H9 (cell line): ENCODE measurements around the gene SHMT1. TPM values are rescaled to one million over a fixed set of nuclear protein-coding genes. Genes with fewer than 3 reads are reported as not detected.
A peak's percentile ranks its signal among the peaks of the same experiment; 100 is the strongest.

Experiments
- DNase-seq: peaks from one replicate; pipeline ENCODE4 v3.0.0-alpha.2; 2017
- H2AFZ ChIP-seq: one replicate; pipeline ENCODE4 v1.6.1; 2013; ENCODE audit warnings: mild to moderate bottlenecking, low read length, control low read depth, moderate library complexity
- H2AK5ac ChIP-seq: 2 replicates; pipeline ENCODE4 v1.6.1; 2013; ENCODE audit warnings: low read length, control low read depth, mixed read lengths; ENCODE audit not compliant: insufficient read length
- H2BK120ac ChIP-seq: one replicate; pipeline ENCODE4 v1.6.1; 2013; ENCODE audit warnings: low read depth, mild to moderate bottlenecking, low read length, control low read depth, inconsistent platforms; ENCODE audit not compliant: poor library complexity, severe bottlenecking
- H2BK12ac ChIP-seq: 2 replicates; pipeline ENCODE4 v1.6.1; 2013; ENCODE audit warnings: low read length, control low read depth, mixed read lengths, low read depth; ENCODE audit not compliant: insufficient read length
- H2BK15ac ChIP-seq: 2 replicates; pipeline ENCODE4 v1.6.1; 2013; ENCODE audit warnings: low read depth, low read length, control low read depth
- H2BK20ac ChIP-seq: one replicate; pipeline ENCODE4 v1.6.1; 2013; ENCODE audit warnings: low read depth, mild to moderate bottlenecking, low read length, control low read depth, inconsistent platforms; ENCODE audit not compliant: poor library complexity, severe bottlenecking
- H2BK5ac ChIP-seq: 2 replicates; pipeline ENCODE4 v1.6.1; 2013; ENCODE audit warnings: low read length, control low read depth, mixed read lengths; ENCODE audit not compliant: insufficient read length
- H3K14ac ChIP-seq: 2 replicates; pipeline ENCODE4 v1.6.1; 2013; ENCODE audit warnings: low read length, control low read depth; ENCODE audit not compliant: insufficient read depth
- H3K18ac ChIP-seq: 2 replicates; pipeline ENCODE4 v1.6.1; 2013; ENCODE audit warnings: low read depth, mild to moderate bottlenecking, mixed read lengths, low read length, control low read depth; ENCODE audit not compliant: insufficient read length
- H3K23ac ChIP-seq: 2 replicates; pipeline ENCODE4 v1.6.1; 2013; ENCODE audit warnings: low read length, control low read depth, mixed read lengths, low read depth; ENCODE audit not compliant: insufficient read length
- H3K23me2 ChIP-seq: 2 replicates; pipeline ENCODE4 v1.6.1; 2013; ENCODE audit warnings: low read depth, mild to moderate bottlenecking, mixed read lengths, low read length, control low read depth; ENCODE audit not compliant: insufficient read length, poor library complexity, severe bottlenecking
- H3K27ac ChIP-seq: 2 replicates; pipeline ENCODE4 v1.5.1; 2013; ENCODE audit warnings: low read length, control low read depth, mixed read lengths, low read depth; ENCODE audit not compliant: insufficient read length
- H3K27me3 ChIP-seq: 2 replicates; pipeline ENCODE4 v1.6.1; 2013; ENCODE audit warnings: low read length, control low read depth, inconsistent platforms; ENCODE audit not compliant: insufficient read depth
- H3K4ac ChIP-seq: 2 replicates; pipeline ENCODE4 v1.6.1; 2013; ENCODE audit warnings: low read depth, mild to moderate bottlenecking, control low read depth, inconsistent platforms, low read length, moderate library complexity
- H3K4me1 ChIP-seq: 2 replicates; pipeline ENCODE4 v1.6.1; 2013; ENCODE audit warnings: low read length, control low read depth, inconsistent platforms; ENCODE audit not compliant: insufficient read depth
- H3K4me2 ChIP-seq: 2 replicates; pipeline ENCODE4 v1.6.1; 2013; ENCODE audit warnings: low read length, control low read depth, mixed read lengths; ENCODE audit not compliant: insufficient read length, insufficient read depth
- H3K56ac ChIP-seq: 2 replicates; pipeline ENCODE4 v1.6.1; 2013; ENCODE audit warnings: low read depth, mild to moderate bottlenecking, mixed read lengths, low read length, control low read depth; ENCODE audit not compliant: insufficient read length
- H3K79me1 ChIP-seq: 2 replicates; pipeline ENCODE4 v1.6.1; 2013; ENCODE audit warnings: low read depth, mild to moderate bottlenecking, moderate library complexity, low read length, control low read depth, inconsistent platforms; ENCODE audit not compliant: insufficient read depth, poor library complexity, severe bottlenecking
- H3K79me2 ChIP-seq: 2 replicates; pipeline ENCODE4 v1.6.1; 2013; ENCODE audit warnings: low read length, control low read depth, inconsistent platforms; ENCODE audit not compliant: insufficient read depth
- H3K9ac ChIP-seq: 2 replicates; pipeline ENCODE4 v1.6.1; 2013; ENCODE audit warnings: low read length, control low read depth, mixed read lengths; ENCODE audit not compliant: insufficient read length; ENCODE audit errors: extremely low read depth
- H3K9me3 ChIP-seq: one replicate; pipeline ENCODE4 v1.6.1; 2013; ENCODE audit warnings: low read depth, low read length, inconsistent platforms; ENCODE audit not compliant: control insufficient read depth
- H3T11ph ChIP-seq: one replicate; pipeline ENCODE4 v1.6.1; 2013; ENCODE audit warnings: mild to moderate bottlenecking, low read length, control low read depth, inconsistent platforms
- H4K20me1 ChIP-seq: one replicate; pipeline ENCODE4 v1.6.1; 2013; ENCODE audit not compliant: control insufficient read depth, insufficient read length, insufficient read depth
- H4K5ac ChIP-seq: 2 replicates; pipeline ENCODE4 v1.6.1; 2013; ENCODE audit warnings: low read depth, mild to moderate bottlenecking, mixed read lengths, low read length, control low read depth; ENCODE audit not compliant: insufficient read length
- H4K8ac ChIP-seq: replicated peaks from 2 replicates; pipeline ENCODE4 v1.6.1; 2013; ENCODE audit warnings: low read length, control low read depth, mixed read lengths, low read depth; ENCODE audit not compliant: insufficient read length
- H4K91ac ChIP-seq: 2 replicates; pipeline ENCODE4 v1.6.1; 2013; ENCODE audit warnings: low read depth, mild to moderate bottlenecking, moderate library complexity, mixed read lengths, low read length, control low read depth; ENCODE audit not compliant: insufficient read length
- H3K27ac Mint-ChIP-seq, 3 experiments: 2 replicates in 2 of 3; 3 replicates in 1 of 3; pipeline ENCODE4 v1.8.0; 2020 to 2021; ENCODE audit warnings: mixed read lengths in 3 of 3, mild to moderate bottlenecking in 1 of 3, moderate library complexity in 1 of 3
- H3K27me3 Mint-ChIP-seq: 2 replicates; pipeline ENCODE4 v1.8.0; 2021; ENCODE audit warnings: low read depth, mild to moderate bottlenecking, moderate library complexity, mixed read lengths
- H3K36me3 Mint-ChIP-seq, 3 experiments: 2 replicates in 2 of 3; 3 replicates in 1 of 3; pipeline ENCODE4 v1.8.0; 2020 to 2021; ENCODE audit warnings: low read depth in 3 of 3, mixed read lengths in 3 of 3; ENCODE audit not compliant: insufficient read depth in 1 of 3
- H3K4me1 Mint-ChIP-seq, 2 experiments: 2 replicates each; pipeline ENCODE4 v1.8.0; 2020; ENCODE audit warnings: mixed read lengths in 2 of 2
- H3K4me3 Mint-ChIP-seq, 2 experiments: 2 replicates in 1 of 2; 3 replicates in 1 of 2; pipeline ENCODE4 v1.8.0; 2020 to 2021; ENCODE audit warnings: mild to moderate bottlenecking in 2 of 2, mixed read lengths in 2 of 2, moderate library complexity in 1 of 2
- H3K9me3 Mint-ChIP-seq, 2 experiments: 2 replicates in 1 of 2; 3 replicates in 1 of 2; pipeline ENCODE4 v1.8.0; 2020; ENCODE audit warnings: mild to moderate bottlenecking in 2 of 2, mixed read lengths in 2 of 2, moderate library complexity in 1 of 2
- WGBS: extraction: QIAGEN DNeasy Blood & Tissue Kit; methylation state at CpG from one replicate; pipeline ENCODE4 v1.1.7; 2013; ENCODE audit warnings: missing lambda C conversion rate, low lambda C conversion rate, mixed read lengths; ENCODE audit not compliant: insufficient read length; ENCODE audit errors: extremely low coverage; 5-methylcytosine and 5-hydroxymethylcytosine counted together
- total RNA-seq: library from RNA; stranded (reverse); gene quantifications from 2 replicates; pipeline ENCODE4 v1.2.1, GENCODE V29; 2021
- TF ChIP-seq, protein P1 (sequence below): fragments of 200-600 bp; sonication (generic); conservative IDR thresholded peaks from 3 replicates; pipeline ENCODE4 v1.8.0; 2021; ENCODE audit warnings: antibody characterized with exemption, mild to moderate bottlenecking

SHMT1 gene
- total RNA-seq, 1 experiment from 2014 or later, result 42.8 TPM

DNA sequence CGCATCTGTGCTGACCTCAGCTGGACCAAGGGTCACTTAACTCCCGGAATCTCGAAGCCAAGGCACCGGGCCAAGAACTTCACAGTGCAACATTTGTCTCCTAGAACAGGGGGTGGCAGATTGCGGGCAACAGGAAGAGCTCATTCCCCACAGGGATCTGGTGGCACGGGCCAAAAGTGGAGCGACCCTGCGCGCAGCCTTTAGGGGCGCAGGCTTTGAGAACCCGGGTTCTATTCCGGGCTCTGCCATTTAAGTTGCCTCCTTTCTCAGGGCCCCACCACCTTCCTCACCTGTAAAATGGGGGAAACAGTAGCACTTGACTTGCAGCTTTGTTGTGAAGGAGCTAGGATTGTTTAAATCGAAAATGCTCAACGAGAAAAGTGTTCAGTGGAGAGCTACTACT, 651 bp downstream of the SHMT1 start:
- H2BK120ac ChIP-seq, result no peak overlapping the region
- H3K23me2 ChIP-seq, result peaks cover 3% of the 10 kb centered on the region
- TF ChIP-seq, protein P1, sequence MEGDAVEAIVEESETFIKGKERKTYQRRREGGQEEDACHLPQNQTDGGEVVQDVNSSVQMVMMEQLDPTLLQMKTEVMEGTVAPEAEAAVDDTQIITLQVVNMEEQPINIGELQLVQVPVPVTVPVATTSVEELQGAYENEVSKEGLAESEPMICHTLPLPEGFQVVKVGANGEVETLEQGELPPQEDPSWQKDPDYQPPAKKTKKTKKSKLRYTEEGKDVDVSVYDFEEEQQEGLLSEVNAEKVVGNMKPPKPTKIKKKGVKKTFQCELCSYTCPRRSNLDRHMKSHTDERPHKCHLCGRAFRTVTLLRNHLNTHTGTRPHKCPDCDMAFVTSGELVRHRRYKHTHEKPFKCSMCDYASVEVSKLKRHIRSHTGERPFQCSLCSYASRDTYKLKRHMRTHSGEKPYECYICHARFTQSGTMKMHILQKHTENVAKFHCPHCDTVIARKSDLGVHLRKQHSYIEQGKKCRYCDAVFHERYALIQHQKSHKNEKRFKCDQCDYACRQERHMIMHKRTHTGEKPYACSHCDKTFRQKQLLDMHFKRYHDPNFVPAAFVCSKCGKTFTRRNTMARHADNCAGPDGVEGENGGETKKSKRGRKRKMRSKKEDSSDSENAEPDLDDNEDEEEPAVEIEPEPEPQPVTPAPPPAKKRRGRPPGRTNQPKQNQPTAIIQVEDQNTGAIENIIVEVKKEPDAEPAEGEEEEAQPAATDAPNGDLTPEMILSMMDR, result no peak; the same call in 2 of the 3 replicates
- H4K5ac ChIP-seq, result no peak overlapping the region
- no peak overlapping the region for H2BK12ac ChIP-seq
- no peak overlapping the region for H2AFZ ChIP-seq
- H3K27me3 ChIP-seq, result no peaks in the 10 kb centered on the region
- WGBS, result no CpG with 5 or more reads among the region's 14 CpGs
- no peak overlapping the region for H4K91ac ChIP-seq
- H3K27ac ChIP-seq, result no peak overlapping the region
- peak overlapping the region in 2 of 3 experiments; percentile 57 to 82; a peak in 2 of 7 replicates for H3K27ac Mint-ChIP-seq
- DNase-seq, result peak; percentile 48
- no peaks in the 10 kb centered on the region for H3K9me3 ChIP-seq
- no peak overlapping the region for H2BK5ac ChIP-seq
- H3K4me3 Mint-ChIP-seq, result peak overlapping the region; percentile 87 to 94
- peaks cover 4 to 21% (median 19%) of the 10 kb centered on the region in 3 experiments; a peak in 6 of 7 replicates for H3K36me3 Mint-ChIP-seq
- no peak overlapping the region for H3K23ac ChIP-seq
- H3K79me2 ChIP-seq, result peaks cover 4% of the 10 kb centered on the region; the same call in 1 of the 2 replicates
- no peak overlapping the region for H3K56ac ChIP-seq
- peaks cover 11 to 12% of the 10 kb centered on the region in 2 experiments for H3K4me1 Mint-ChIP-seq
- no peak overlapping the region for H2AK5ac ChIP-seq
- H3K4me2 ChIP-seq, result peak overlapping the region; percentile 51
- no peak overlapping the region for H2BK20ac ChIP-seq
- H3K9me3 Mint-ChIP-seq, result no peaks in the 10 kb centered on the region
- no peaks in the 10 kb centered on the region; the same call in 1 of the 2 replicates for H3K27me3 Mint-ChIP-seq
- no peak overlapping the region for H4K8ac ChIP-seq
- peaks cover 3% of the 10 kb centered on the region for H3K79me1 ChIP-seq
- H3K4ac ChIP-seq, result no peak overlapping the region
- H3K9ac ChIP-seq, result peak overlapping the region; percentile 28
- no peak overlapping the region for H3K18ac ChIP-seq
- H3K4me1 ChIP-seq, result no peaks in the 10 kb centered on the region
- H4K20me1 ChIP-seq, result no peaks in the 10 kb centered on the region
- no peak overlapping the region for H3T11ph ChIP-seq
- no peak overlapping the region for H3K14ac ChIP-seq
- H2BK15ac ChIP-seq, result no peak overlapping the region
